ENCODE data around the gene GJB6.

The GJB6 gene

GRCh38 chr13:20190481-20191310, 41.4 kb downstream of the GJB6 start:
- no peak overlapping the region for H3K27ac ChIP-seq
- no peak overlapping the region for H3K9ac ChIP-seq
- no peak for TF ChIP-seq CTCF (IDR thresholded peaks at IDR 0.05)
- H3K4me3 ChIP-seq (ENCODE audit: low read depth, low read length), result no peak overlapping the region
- no peaks in the 10 kb centered on the region for H3K27me3 ChIP-seq (ENCODE audit: control insufficient read depth, insufficient read depth, low read length)
- no peaks in the 10 kb centered on the region for H3K4me1 ChIP-seq
- H3K9me3 ChIP-seq (ENCODE audit: control insufficient read depth, low read length), result no peaks in the 10 kb centered on the region
- H2AFZ ChIP-seq, result no peak overlapping the region
- no peak overlapping the region for H3K4me2 ChIP-seq (ENCODE audit: low read length)
- no peaks in the 10 kb centered on the region for H3K79me2 ChIP-seq
- H3K36me3 ChIP-seq (ENCODE audit: control insufficient read depth, insufficient read depth, low read length), result no peaks in the 10 kb centered on the region

- H3K4me1 ChIP-seq, result no peaks in the 10 kb centered on the region
- no peak overlapping the region for H3K9ac ChIP-seq
- H2AFZ ChIP-seq, result no peak overlapping the region
- H3K9me3 ChIP-seq (ENCODE audit: control insufficient read depth, low read length), result no peaks in the 10 kb centered on the region
- TF ChIP-seq CTCF (IDR thresholded peaks at IDR 0.05), result no peak
- no peaks in the 10 kb centered on the region for H3K79me2 ChIP-seq
- no peak overlapping the region for H3K4me2 ChIP-seq (ENCODE audit: low read length)
- H3K4me3 ChIP-seq (ENCODE audit: low read depth, low read length), result no peak overlapping the region
- H3K27ac ChIP-seq, result no peak overlapping the region
- H3K36me3 ChIP-seq (ENCODE audit: control insufficient read depth, insufficient read depth, low read length), result no peaks in the 10 kb centered on the region
- no peaks in the 10 kb centered on the region for H3K27me3 ChIP-seq (ENCODE audit: control insufficient read depth, insufficient read depth, low read length)
Measured at GRCh38 chr13:20190076-20190475, 42.0 kb downstream of the GJB6 start.

GRCh38 chr13:20188667-20189553, 43.2 kb downstream of the GJB6 start:
- no peaks in the 10 kb centered on the region for H3K27me3 ChIP-seq (ENCODE audit: control insufficient read depth, insufficient read depth, low read length)
- H3K79me2 ChIP-seq, result no peaks in the 10 kb centered on the region
- no peak overlapping the region for H3K4me2 ChIP-seq (ENCODE audit: low read length)
- no peak overlapping the region for H3K27ac ChIP-seq
- H3K4me1 ChIP-seq, result no peaks in the 10 kb centered on the region
- no peak for TF ChIP-seq CTCF (IDR thresholded peaks at IDR 0.05)
- H3K4me3 ChIP-seq (ENCODE audit: low read depth, low read length), result no peak overlapping the region
- no peak overlapping the region for H2AFZ ChIP-seq
- H3K9ac ChIP-seq, result no peak overlapping the region
- H3K36me3 ChIP-seq (ENCODE audit: control insufficient read depth, insufficient read depth, low read length), result no peaks in the 10 kb centered on the region
- no peaks in the 10 kb centered on the region for H3K9me3 ChIP-seq (ENCODE audit: control insufficient read depth, low read length)

- no peaks in the 10 kb centered on the region for H3K9me3 ChIP-seq (ENCODE audit: control insufficient read depth, low read length)
- H3K4me3 ChIP-seq (ENCODE audit: low read depth, low read length), result no peak overlapping the region
- H3K27me3 ChIP-seq (ENCODE audit: control insufficient read depth, insufficient read depth, low read length), result no peaks in the 10 kb centered on the region
- no peaks in the 10 kb centered on the region for H3K79me2 ChIP-seq
- no peak for TF ChIP-seq CTCF (IDR thresholded peaks at IDR 0.05)
- H3K9ac ChIP-seq, result no peak overlapping the region
- no peaks in the 10 kb centered on the region for H3K4me1 ChIP-seq
- H2AFZ ChIP-seq, result no peak overlapping the region
- H3K4me2 ChIP-seq (ENCODE audit: low read length), result no peak overlapping the region
- H3K27ac ChIP-seq, result no peak overlapping the region
- H3K36me3 ChIP-seq (ENCODE audit: control insufficient read depth, insufficient read depth, low read length), result no peaks in the 10 kb centered on the region
Measured at GRCh38 chr13:20186771-20187170, 45.3 kb downstream of the GJB6 start.

All from parathyroid adenoma (tissue), 2 donors.